Measurements from ENCODE around the gene TXNL4A. TPM values are rescaled to one million over a fixed set of nuclear protein-coding genes. Genes with fewer than 3 reads are reported as not detected.

TXNL4A gene
- total RNA-seq, 1 donor from 2014 or later = 126 TPM

DNA sequence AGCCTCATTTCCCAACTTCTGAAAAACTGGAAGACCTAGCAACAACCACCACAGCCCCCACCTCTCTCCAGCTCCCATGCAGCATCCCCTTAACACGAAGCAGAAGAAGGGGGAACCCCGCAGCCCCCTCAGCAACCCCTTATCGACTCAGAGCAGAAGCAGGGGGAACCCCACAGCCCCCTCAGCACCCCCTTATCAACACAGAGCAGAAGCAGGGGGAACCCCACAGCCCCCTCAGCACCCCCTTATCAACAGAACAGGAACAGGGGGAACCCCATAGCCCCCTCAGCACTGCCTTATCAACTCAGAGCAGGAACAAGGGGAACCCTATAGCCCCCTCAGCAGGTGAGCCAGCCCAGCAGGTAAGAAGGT, 43.6 kb downstream of the TXNL4A start:
- H3K4me3 Mint-ChIP-seq (ENCODE audit: unreplicated experiment) = no peak overlapping the region
- no peaks in the 10 kb centered on the region for H3K27me3 Mint-ChIP-seq (ENCODE audit: unreplicated experiment)
- H3K36me3 Mint-ChIP-seq (ENCODE audit: unreplicated experiment) = peaks cover 19% of the 10 kb centered on the region
- H3K27ac Mint-ChIP-seq (ENCODE audit: unreplicated experiment) = peak overlapping the region; percentile 50
- peaks cover 3% of the 10 kb centered on the region for H3K9me3 Mint-ChIP-seq (ENCODE audit: unreplicated experiment)
- H3K4me1 Mint-ChIP-seq (ENCODE audit: unreplicated experiment) = peaks cover 44% of the 10 kb centered on the region
- TF ChIP-seq CTCF (IDR thresholded peaks at IDR 0.05) = no peak
- DNase-seq (ENCODE audit: extremely low spot score, unreplicated experiment) = no peak

GRCh38 chr18:79944126-79944731, 44.1 kb downstream of the TXNL4A start:
- no peak for DNase-seq (ENCODE audit: extremely low spot score, unreplicated experiment)
- H3K27ac Mint-ChIP-seq (ENCODE audit: unreplicated experiment) = peak overlapping the region; percentile 50
- no peak overlapping the region for H3K4me3 Mint-ChIP-seq (ENCODE audit: unreplicated experiment)
- no peaks in the 10 kb centered on the region for H3K27me3 Mint-ChIP-seq (ENCODE audit: unreplicated experiment)
- peaks cover 4% of the 10 kb centered on the region for H3K9me3 Mint-ChIP-seq (ENCODE audit: unreplicated experiment)
- TF ChIP-seq CTCF (IDR thresholded peaks at IDR 0.05) = no peak
- peaks cover 24% of the 10 kb centered on the region for H3K36me3 Mint-ChIP-seq (ENCODE audit: unreplicated experiment)
- peaks cover 42% of the 10 kb centered on the region for H3K4me1 Mint-ChIP-seq (ENCODE audit: unreplicated experiment)

DNA sequence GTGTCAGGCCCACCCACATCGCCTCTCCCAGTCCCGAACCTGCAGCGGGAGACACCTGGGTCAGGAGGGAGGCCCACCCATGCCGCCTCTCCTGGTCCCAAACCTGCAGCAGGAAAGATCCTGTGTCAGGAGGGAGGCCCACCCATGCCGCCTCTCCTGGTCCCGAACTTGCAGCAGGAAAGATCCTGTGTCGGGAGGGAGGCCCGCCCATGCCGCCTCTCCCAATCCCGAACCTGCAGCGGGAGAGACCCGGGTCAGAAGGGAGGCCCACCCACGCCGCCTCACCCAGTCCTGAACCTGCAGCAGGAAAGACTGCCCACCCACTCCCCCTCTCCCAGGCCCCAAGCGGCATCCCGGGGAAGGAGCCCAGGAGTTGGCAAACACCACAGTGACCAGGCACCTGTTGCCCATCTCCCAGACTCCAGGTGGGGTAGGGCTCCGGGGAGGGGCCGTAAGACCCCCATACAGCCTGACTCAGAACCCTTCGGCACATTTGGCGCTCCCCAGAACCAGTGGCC, 44.7 kb downstream of the TXNL4A start:
- Mint-ChIP-seq H3K9me3 (ENCODE audit: unreplicated experiment) (peaks cover 4% of the 10 kb centered on the region), H3K27ac (ENCODE audit: unreplicated experiment) (no peak overlapping the region), H3K4me1 (ENCODE audit: unreplicated experiment) (peaks cover 41% of the 10 kb centered on the region), H3K4me3 (ENCODE audit: unreplicated experiment) (no peak overlapping the region), H3K36me3 (ENCODE audit: unreplicated experiment) (peaks cover 24% of the 10 kb centered on the region), H3K27me3 (ENCODE audit: unreplicated experiment) (no peaks in the 10 kb centered on the region)
- no peak for TF ChIP-seq CTCF (IDR thresholded peaks at IDR 0.05)
- DNase-seq (ENCODE audit: extremely low spot score, unreplicated experiment) = no peak

GRCh38 chr18:79942786-79943607, 45.4 kb downstream of the TXNL4A start:
- H3K4me3 Mint-ChIP-seq (ENCODE audit: unreplicated experiment) = no peak overlapping the region
- peaks cover 4% of the 10 kb centered on the region for H3K9me3 Mint-ChIP-seq (ENCODE audit: unreplicated experiment)
- H3K4me1 Mint-ChIP-seq (ENCODE audit: unreplicated experiment) = peaks cover 41% of the 10 kb centered on the region
- peaks cover 26% of the 10 kb centered on the region for H3K36me3 Mint-ChIP-seq (ENCODE audit: unreplicated experiment)
- DNase-seq (ENCODE audit: extremely low spot score, unreplicated experiment) = no peak
- TF ChIP-seq CTCF (IDR thresholded peaks at IDR 0.05) = no peak
- H3K27ac Mint-ChIP-seq (ENCODE audit: unreplicated experiment) = no peak overlapping the region
- no peaks in the 10 kb centered on the region for H3K27me3 Mint-ChIP-seq (ENCODE audit: unreplicated experiment)

DNA sequence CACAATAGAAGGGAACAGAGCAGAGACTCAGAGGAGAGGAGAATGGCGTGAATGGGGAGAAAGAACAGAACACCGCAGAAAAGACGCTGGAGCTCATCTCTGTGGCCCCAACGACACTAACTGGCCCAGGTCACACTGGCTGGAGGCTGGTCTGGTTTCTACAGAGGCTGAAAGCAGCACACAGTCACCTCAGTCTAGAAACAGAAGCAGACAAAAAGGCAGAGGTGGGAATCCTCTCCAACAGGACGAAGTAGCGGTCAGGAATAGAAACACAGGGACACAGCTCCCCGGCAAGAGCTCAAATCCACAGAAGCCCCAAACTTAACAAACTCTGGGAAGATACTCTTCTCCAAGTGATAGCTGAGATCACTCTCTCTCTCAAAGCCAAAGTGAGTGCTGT, 46.2 kb downstream of the TXNL4A start:
- peaks cover 33% of the 10 kb centered on the region for H3K36me3 Mint-ChIP-seq (ENCODE audit: unreplicated experiment)
- no peak for TF ChIP-seq CTCF (IDR thresholded peaks at IDR 0.05)
- no peak overlapping the region for H3K4me3 Mint-ChIP-seq (ENCODE audit: unreplicated experiment)

More for the DNA sequence above, 46.2 kb downstream of the TXNL4A start:
- no peaks in the 10 kb centered on the region for H3K27me3 Mint-ChIP-seq (ENCODE audit: unreplicated experiment)
- H3K4me1 Mint-ChIP-seq (ENCODE audit: unreplicated experiment) = peaks cover 41% of the 10 kb centered on the region
- H3K27ac Mint-ChIP-seq (ENCODE audit: unreplicated experiment) = no peak overlapping the region
- DNase-seq (ENCODE audit: extremely low spot score, unreplicated experiment) = no peak
- H3K9me3 Mint-ChIP-seq (ENCODE audit: unreplicated experiment) = peaks cover 4% of the 10 kb centered on the region

All from osteocyte (in vitro differentiated cells).